GM19099 (cell line): ENCODE measurements around the gene NRF1.

ENCODE experiments used
- POLR2A ChIP-seq: IDR thresholded peaks from 3 replicates; pipeline ENCODE4 v1.6.1; 2011; ENCODE audit warnings: low read depth; ENCODE audit not compliant: insufficient read length; ENCODE audit errors: extremely low read depth

NRF1 gene

DNA sequence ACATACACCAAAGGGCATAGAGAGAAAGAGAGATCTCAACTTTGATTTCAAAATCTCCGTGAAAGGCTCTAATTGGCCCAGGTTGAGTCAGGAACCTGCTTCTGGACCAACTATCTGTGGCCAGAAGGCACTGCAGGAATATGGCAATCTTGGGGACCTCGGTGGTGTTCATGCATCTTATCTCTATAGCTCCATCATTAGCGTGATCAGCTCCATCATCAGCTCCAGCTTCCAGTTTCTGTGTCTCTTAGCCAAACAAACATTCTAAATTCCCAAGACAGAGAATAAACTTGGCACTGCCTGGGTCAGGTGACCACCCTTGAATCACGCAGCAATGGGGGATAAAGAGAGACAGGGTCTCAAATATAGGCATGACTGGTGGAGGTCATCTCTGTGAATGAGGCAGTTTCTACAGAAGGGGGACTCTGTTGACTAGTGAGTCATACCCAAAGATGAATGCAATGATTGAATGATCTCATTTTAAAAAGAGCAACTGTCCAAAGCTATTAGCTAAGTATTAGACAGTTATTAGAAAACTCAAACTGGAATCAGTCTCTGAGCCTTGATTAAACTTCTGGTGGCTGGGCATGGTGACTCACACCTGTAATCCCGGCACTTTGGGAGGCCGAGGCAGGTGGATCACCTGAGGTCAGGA lies 5.4 kb upstream of the NRF1 start:
- TF ChIP-seq POLR2A = no peak

DNA sequence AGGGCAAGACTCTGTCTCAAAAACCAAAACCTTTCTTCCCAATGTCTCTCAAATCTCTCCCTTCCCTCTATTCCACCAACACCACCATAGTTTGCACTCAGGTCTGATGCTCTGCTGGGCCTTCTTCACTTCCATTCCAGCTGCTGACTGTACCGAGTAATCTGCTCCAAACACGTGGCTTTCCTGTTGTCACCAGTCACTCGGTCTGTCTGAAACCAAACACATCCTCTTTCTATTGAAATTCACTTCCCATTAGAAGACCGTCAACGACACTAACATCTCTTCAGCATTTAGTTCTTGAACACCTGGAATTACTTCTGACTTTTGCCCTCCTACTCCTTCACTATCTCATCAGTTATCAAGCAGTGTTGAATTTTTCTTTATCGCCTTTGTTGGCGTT lies 4.7 kb upstream of the NRF1 start:
- no peak for TF ChIP-seq POLR2A

DNA sequence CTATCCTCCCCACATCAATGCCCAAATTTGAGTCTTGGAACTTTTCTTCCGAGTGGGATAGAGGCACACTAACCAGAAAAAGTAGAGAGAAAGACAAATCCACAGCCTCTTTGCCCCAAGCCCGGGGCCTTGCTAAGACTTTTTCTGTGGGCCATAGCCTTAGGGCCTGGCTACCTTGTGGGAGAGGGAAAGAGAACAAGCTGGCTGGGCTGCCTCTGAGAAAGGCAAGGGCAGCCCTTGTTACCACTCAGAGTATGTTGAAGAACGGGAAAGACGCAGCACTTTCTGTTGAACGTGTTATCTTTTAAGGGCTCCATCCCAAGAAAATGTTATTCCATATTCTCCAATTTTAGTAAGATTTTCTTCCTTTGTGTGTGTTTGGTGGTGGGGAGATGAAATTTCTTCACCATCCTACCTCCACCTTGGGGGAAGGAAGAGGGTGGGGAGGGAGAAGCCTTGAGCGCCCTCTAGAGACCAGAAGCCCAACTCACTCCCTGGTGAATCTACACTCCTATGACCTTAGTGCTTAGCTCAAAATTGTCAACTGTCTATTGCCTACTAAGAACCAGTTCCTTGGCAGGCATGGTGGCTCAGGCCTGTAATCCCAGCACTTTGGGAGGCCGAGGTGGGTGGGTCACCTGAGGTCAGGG lies 3.9 kb upstream of the NRF1 start:
- TF ChIP-seq POLR2A = no peak

DNA sequence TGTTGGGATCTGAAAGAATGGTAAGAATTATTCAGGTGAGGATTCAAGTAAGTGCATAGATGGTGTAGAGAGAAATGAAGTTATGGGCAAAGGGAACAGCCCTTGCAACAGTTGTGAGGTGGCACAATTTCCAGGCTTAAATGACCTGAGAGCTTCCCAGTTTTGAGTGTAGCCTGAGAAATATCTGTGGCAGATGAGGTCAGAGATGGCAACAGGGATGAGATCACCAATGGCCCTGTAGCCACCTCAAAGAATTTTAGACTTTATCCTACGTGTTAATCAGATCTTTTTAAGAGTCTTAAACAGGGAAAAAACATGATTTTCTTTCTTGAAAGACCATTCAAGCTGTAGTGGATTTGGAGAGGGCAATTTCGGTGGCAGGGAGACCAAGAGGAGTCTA lies 1.9 kb upstream of the NRF1 start:
- no peak for TF ChIP-seq POLR2A

DNA sequence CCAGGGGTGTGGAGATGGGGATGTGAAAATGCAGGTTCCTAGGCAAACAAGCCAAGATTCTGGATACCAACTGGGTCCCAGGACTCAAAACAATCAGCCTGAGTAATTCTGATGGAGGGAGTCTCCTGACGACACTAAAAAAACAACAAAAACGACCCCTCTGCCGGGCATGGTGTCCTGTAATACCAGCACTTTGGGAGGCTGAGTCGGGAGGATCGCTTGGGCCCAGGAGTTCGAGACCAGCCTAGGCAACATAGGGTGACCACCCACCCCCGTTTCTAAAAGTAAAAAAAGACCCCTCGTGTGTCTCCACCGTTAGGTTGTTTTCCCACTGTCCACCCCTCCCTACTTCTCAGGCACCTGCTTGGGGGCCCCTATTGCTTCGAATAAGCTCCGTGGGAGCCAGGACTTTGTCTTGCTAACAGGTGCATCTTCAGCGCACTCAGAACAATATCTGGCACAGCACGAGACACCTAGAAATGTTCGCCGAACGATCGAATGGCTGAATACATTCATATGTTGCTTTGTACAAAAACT lies 743 bp upstream of the NRF1 start:
- no peak for TF ChIP-seq POLR2A

DNA sequence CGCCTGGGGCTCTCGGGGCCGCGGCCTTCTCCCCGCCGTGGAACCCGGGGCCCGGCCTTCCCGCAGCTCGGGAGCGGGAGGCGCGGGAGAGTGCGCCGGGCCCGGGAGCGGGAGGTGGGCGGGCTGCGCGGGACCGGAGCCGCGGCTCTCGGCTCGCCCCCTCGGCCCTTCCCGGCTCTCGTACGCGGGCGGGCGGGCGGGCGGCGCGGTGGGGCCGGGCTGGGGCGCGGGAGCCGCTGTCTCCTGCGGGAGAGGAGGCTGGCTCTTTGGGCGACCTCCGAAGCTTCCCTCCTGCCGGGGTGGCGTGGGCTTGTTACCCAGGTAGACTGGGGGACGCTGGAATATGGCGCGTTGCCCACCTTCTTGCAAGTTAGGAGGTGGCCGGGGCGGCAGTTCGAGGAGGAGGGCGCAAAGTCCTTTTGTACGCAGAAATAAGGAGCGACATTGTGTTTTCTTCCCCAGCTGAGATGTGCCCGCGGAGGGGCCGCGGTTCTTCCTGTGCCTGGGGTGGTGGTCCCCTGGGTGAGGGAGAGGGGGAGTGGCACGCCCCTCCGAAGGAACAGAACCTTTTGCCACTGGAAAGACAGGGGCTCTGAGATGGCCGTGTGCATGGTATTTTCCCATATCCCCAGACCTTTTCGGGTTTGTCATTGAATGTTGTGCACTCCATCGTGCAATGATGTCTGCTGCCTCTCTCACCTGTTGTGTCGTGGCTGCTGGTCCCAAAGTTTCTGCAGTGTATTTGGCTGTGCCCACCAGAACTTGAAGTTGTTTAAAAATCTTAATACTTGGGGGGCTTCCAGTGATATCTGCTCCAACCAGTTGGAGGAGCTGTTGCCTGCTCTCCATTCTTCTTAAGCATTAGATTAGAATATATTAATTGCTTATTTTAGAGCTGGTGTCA lies 844 bp downstream of the NRF1 start:
- TF ChIP-seq POLR2A = no peak

DNA sequence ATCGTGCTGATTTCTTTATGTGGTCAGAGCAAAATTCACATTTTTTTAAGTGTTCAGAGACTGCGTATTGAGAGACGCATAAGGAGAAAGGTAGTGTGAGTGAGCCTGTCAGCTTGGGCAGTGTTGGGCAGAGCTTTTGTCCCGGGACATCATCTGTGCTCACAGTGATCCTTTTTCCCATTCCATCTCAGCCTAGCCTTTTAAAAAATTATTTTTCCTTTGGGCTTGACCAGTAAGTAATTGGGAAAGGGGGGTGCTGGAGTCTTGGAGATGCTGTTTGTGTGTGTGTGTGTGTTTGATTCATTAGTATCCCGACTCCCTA lies 1.5 kb downstream of the NRF1 start:
- TF ChIP-seq POLR2A = no peak

DNA sequence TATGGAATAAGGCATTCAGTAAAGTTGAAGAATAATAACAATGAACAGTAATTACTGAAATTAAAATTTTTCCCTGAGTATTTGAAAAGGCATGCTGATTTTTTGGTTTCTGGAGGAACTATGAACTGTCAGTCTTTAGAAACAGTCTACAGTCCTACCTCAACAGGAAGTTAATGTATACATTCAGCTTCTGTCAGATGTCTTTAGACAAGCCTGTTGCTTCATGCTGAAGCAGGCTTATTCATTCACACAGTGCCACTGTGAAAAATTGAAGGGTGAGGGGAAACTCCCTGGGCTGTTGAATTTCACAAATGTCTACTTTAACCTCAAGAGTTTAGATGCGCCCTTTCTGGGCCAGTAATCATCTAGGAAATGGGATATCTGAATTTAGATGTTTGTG lies 3.5 kb downstream of the NRF1 start:
- TF ChIP-seq POLR2A = no peak

DNA sequence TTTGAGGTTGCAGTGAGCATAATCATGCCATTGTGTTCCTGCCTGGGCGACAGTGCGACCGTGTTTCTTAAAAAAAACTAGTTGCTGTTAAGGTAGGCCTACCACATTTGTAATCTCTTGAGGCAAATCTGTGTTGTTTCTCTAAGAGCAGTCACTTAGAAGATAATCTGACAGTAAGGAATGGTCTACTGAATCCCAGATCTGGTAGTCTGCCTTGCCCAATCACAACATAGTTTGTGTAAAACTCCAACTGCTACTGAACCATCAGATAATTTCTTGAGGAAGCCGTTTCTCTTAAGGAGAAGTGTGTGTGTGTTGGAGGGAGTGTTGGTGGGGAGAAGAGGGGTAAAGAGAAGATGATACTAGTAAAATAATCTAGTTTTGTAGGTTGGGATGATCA lies 5.0 kb downstream of the NRF1 start:
- no peak for TF ChIP-seq POLR2A

DNA sequence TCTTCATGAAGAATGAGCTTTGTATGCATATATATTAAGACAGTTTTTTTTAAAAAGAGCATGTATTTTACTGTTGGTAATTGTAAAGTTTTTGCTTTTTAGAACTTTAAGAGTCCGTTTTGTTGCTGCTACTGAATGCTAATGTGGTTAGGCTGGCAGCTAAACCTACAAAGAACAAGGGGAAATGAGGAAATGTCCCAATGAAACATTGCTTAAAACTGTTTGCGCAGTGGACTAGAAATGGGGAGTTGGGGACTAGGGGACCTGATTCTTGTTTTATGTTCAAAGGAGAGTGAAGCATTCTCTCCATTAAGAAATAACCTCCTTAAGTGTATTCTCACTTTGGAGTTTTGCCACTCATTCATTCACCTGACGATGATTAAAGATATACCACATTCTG lies 5.7 kb downstream of the NRF1 start:
- no peak for TF ChIP-seq POLR2A

DNA sequence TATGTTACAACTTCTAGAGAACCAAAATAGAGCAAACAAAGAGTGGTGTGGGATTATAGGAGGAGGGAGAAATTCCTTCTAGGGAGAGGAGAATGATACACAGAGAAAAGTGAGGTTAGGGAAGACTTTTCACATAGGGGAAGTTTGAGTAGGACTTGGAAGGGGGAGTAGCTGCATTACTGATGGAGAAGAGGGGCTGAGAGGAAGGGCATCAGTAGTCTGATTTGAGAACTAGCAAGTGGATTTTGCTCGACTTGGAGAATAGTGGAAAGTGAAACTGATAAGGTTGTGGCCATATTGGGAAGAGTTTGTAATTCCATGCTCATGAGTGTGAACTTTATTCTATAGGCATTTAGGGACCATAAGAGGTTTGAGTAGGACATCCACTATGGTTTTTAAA lies 6.1 kb downstream of the NRF1 start:
- no peak for TF ChIP-seq POLR2A

DNA sequence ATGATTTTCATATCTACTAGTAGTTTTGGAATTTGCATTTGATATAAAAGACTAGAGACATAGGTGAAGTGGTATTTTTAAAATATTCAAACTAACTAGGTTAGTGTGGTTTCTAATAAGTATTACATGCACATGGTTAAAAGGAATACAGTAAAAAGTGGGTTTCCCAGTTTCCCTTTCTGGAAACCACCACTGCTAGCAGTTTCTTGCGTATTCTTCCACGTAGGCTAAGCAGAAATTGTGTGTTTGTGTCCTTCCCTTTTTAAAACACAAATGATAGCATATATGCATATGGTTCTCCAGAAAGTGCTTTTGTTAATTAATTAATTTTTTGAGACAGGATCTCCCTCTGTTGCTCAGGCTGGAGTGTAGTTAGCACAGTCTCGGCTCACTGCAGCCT lies 15.4 kb downstream of the NRF1 start:
- no peak for TF ChIP-seq POLR2A

DNA sequence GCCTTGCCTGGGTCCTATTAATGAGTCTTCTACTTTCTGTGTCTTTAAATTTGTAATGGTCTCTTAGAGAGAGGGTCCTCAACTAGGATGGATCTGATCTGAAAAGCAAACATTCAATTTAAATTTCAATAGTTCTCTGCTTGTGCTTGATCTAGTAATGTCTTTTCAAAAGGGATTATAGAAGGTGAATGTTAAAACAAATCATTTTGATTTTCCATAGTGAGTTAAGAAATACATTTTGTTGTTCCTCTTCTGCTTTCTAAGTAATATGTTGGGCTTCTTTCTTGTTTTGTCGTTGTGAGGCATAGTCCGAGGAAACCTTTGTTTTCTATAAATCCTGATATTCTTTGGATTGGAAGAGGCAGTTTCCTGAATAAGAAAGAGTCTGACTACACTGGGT lies 18.8 kb downstream of the NRF1 start:
- no peak for TF ChIP-seq POLR2A

DNA sequence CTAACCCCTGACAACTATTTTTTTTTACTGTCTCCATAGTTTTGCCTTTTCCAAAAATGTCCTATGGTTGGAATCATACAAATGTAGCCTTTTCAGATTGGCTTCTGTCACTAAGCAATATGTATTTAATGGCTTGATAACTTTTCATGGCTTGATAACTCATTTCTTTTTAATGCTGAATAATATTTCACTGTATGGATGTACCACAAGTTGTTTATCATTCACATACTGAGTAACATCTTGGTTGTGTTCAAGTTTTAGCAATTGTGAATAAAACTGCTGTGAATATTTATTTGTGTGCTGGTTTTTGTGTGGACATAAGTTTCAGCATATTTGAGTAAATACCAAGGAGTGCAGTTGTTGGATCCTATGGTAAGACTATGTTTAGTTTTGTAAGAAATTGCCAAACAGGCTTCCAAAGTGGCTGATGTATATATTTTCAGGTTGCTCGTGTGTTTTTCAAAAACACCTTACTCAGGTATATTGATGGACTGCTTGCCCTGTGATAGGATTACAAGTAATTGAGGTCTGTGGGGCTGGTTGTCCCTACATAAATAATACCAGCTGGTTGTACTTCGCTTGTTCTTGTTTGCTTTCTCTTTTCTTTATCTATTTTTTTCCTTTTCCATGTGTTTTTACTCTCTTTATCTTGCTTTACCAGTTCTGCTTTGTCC lies 23.0 kb downstream of the NRF1 start:
- TF ChIP-seq POLR2A = no peak
